KMS-11 (cell line): ENCODE measurements around the gene RIPOR2.

Experiments
- H2AFZ ChIP-seq: fragments of 200-600 bp; sonication (generic); 2 replicates; pipeline ENCODE4 v1.6.1; 2016; ENCODE audit warnings: antibody characterized with exemption, mixed run types, low read depth
- H3K27ac ChIP-seq: fragments of 200-600 bp; sonication (generic); 2 replicates; pipeline ENCODE4 v1.6.1; 2016; ENCODE audit warnings: mild to moderate bottlenecking, mixed run types
- H3K27me3 ChIP-seq: fragments of 200-600 bp; sonication (generic); 2 replicates; pipeline ENCODE4 v1.6.1; 2017; ENCODE audit warnings: mild to moderate bottlenecking, low read depth, mixed run types, moderate library complexity; ENCODE audit not compliant: insufficient read depth
- H3K36me3 ChIP-seq: fragments of 200-600 bp; sonication (generic); 2 replicates; pipeline ENCODE4 v1.6.1; 2017; ENCODE audit warnings: mild to moderate bottlenecking, mixed run types; ENCODE audit not compliant: insufficient read depth
- H3K4me1 ChIP-seq: fragments of 200-600 bp; sonication (generic); 2 replicates; pipeline ENCODE4 v1.6.1; 2016; ENCODE audit warnings: mild to moderate bottlenecking, low read depth, mixed run types; ENCODE audit not compliant: poor library complexity, severe bottlenecking
- H3K4me2 ChIP-seq: fragments of 200-600 bp; sonication (generic); 2 replicates; pipeline ENCODE4 v1.7.0; 2016; ENCODE audit warnings: mild to moderate bottlenecking, mixed run types
- H3K4me3 ChIP-seq: fragments of 200-600 bp; sonication (generic); IDR thresholded peaks from 2 replicates; pipeline ENCODE4 v1.6.1; 2017; ENCODE audit warnings: low read depth, low read length, mixed read lengths; ENCODE audit not compliant: insufficient read depth
- H3K79me2 ChIP-seq: fragments of 200-600 bp; sonication (generic); 2 replicates; pipeline ENCODE4 v1.6.1; 2016; ENCODE audit warnings: low read depth, mixed run types; ENCODE audit not compliant: insufficient read depth
- H3K9ac ChIP-seq: fragments of 200-600 bp; sonication (generic); 2 replicates; pipeline ENCODE4 v1.6.1; 2016; ENCODE audit warnings: mild to moderate bottlenecking, mixed run types
- H4K20me1 ChIP-seq: fragments of 200-600 bp; sonication (generic); 2 replicates; pipeline ENCODE4 v1.6.1; 2016; ENCODE audit warnings: mild to moderate bottlenecking, mixed run types; ENCODE audit not compliant: insufficient read depth
- TF ChIP-seq, protein P1 (sequence below): fragments of 200-600 bp; sonication (generic); conservative IDR thresholded peaks from 2 replicates; pipeline ENCODE4 v1.6.1; 2017; ENCODE audit warnings: low read depth, mild to moderate bottlenecking, antibody characterized with exemption, low read length, moderate library complexity, mixed read lengths

Gene RIPOR2

DNA sequence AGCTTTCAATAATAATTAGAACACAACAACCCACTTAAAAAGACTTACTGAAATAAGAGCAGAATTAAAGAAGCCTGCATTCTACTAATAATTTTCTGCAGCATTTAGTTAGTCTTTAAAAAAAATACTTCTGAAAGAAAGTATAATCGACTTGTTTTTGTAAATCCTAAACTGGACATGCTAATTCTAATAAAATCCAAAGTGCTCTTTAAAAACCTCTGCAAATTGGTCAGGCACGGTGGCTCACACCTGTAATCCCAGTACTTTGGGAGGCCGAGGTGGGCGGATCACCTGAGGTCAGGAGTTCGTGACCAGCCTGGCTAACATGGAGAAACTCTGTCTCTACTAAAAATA lies 79.5 kb downstream of the RIPOR2 start:
- TF ChIP-seq, protein P1, sequence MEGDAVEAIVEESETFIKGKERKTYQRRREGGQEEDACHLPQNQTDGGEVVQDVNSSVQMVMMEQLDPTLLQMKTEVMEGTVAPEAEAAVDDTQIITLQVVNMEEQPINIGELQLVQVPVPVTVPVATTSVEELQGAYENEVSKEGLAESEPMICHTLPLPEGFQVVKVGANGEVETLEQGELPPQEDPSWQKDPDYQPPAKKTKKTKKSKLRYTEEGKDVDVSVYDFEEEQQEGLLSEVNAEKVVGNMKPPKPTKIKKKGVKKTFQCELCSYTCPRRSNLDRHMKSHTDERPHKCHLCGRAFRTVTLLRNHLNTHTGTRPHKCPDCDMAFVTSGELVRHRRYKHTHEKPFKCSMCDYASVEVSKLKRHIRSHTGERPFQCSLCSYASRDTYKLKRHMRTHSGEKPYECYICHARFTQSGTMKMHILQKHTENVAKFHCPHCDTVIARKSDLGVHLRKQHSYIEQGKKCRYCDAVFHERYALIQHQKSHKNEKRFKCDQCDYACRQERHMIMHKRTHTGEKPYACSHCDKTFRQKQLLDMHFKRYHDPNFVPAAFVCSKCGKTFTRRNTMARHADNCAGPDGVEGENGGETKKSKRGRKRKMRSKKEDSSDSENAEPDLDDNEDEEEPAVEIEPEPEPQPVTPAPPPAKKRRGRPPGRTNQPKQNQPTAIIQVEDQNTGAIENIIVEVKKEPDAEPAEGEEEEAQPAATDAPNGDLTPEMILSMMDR: no peak
- no peaks in the 10 kb centered on the region for H3K27me3 ChIP-seq
- no peak overlapping the region for H3K27ac ChIP-seq
- no peaks in the 10 kb centered on the region for H4K20me1 ChIP-seq
- H3K4me1 ChIP-seq: peaks cover 17% of the 10 kb centered on the region
- peak overlapping the region; percentile 91 for H2AFZ ChIP-seq
- H3K9ac ChIP-seq: no peak overlapping the region
- H3K4me2 ChIP-seq: peak overlapping the region; percentile 26; the same call in 1 of the 2 replicates
- H3K4me3 ChIP-seq: no peak overlapping the region
- no peaks in the 10 kb centered on the region for H3K36me3 ChIP-seq
- no peaks in the 10 kb centered on the region for H3K79me2 ChIP-seq

- TF ChIP-seq, protein P1: peak; percentile 75
- Histone ChIP-seq H3K4me2 (peak overlapping the region; percentile 26), H3K79me2 (no peaks in the 10 kb centered on the region), H3K27ac (no peak overlapping the region), H3K9ac (no peak overlapping the region; the same call in 1 of the 2 replicates), H4K20me1 (no peaks in the 10 kb centered on the region), H3K36me3 (no peaks in the 10 kb centered on the region), H2AFZ (peak overlapping the region; percentile 91), H3K4me3 (no peak overlapping the region), H3K27me3 (no peaks in the 10 kb centered on the region), H3K4me1 (peaks cover 17% of the 10 kb centered on the region)
Observed at GRCh38 chr6:24855395-24856245, 80.1 kb downstream of the RIPOR2 start.

DNA sequence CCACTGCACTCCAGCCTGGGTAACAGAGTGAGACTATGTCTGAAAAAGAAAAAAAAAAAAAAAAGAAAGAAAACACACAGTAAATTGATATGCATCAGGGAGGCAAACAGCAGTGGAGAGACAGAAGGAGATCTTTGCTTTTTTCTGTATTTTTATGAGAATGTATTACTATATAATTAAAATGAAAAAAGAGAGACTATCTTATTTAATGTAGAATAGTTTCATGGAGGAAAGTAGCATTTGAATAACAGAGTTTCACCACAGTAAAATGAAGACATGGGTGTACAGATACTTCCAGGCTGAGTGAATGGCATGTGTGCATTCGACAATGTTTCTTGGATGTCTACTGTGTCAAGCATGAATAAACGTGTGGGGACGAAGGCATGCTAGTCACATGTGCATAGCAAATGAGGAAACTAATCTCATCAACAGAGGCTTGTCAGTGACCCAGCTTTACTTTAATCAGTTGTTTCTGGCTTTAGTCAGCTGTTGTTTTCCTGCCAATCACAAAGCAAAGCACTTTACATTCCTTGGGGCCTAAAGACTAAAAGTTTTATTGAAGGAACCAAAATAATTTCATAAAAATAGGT lies 81.6 kb downstream of the RIPOR2 start:
- H3K4me2 ChIP-seq: no peak overlapping the region
- H3K79me2 ChIP-seq: no peaks in the 10 kb centered on the region
- no peak overlapping the region for H3K4me3 ChIP-seq
- H3K36me3 ChIP-seq: no peaks in the 10 kb centered on the region
- H3K4me1 ChIP-seq: peaks cover 17% of the 10 kb centered on the region
- no peak overlapping the region for H3K9ac ChIP-seq
- H4K20me1 ChIP-seq: no peaks in the 10 kb centered on the region
- no peak overlapping the region for H2AFZ ChIP-seq
- no peak overlapping the region for H3K27ac ChIP-seq
- TF ChIP-seq, protein P1: no peak
- no peaks in the 10 kb centered on the region for H3K27me3 ChIP-seq

GRCh38 chr6:24851086-24851485 lies 84.7 kb downstream of the RIPOR2 start:
- H4K20me1 ChIP-seq: no peaks in the 10 kb centered on the region
- no peaks in the 10 kb centered on the region for H3K79me2 ChIP-seq
- H3K4me1 ChIP-seq: peaks cover 8% of the 10 kb centered on the region
- TF ChIP-seq, protein P1: no peak
- H3K4me3 ChIP-seq: no peak overlapping the region
- H3K9ac ChIP-seq: no peak overlapping the region
- H2AFZ ChIP-seq: no peak overlapping the region
- no peak overlapping the region for H3K27ac ChIP-seq
- H3K27me3 ChIP-seq: no peaks in the 10 kb centered on the region
- H3K36me3 ChIP-seq: no peaks in the 10 kb centered on the region
- no peak overlapping the region for H3K4me2 ChIP-seq
